Neutrophil (primary cell): ENCODE data around the gene INHBA.
A peak's percentile ranks its signal among the peaks of the same experiment; 100 is the strongest.

Experiments
- H3K27ac ChIP-seq: fragments of 200-600 bp; sonication (generic); 2 replicates; pipeline ENCODE4 v1.5.1; 2016; ENCODE audit warnings: mild to moderate bottlenecking, moderate library complexity
- H3K27me3 ChIP-seq: fragments of 200-600 bp; sonication (generic); 2 replicates; pipeline ENCODE4 v1.6.0; 2016; ENCODE audit warnings: mild to moderate bottlenecking
- H3K36me3 ChIP-seq: fragments of 200-600 bp; sonication (generic); 2 replicates; pipeline ENCODE4 v1.5.1; 2017
- H3K4me1 ChIP-seq, 2 experiments: fragments of 200-600 bp in 1 of 2; sonication (generic) in 1 of 2; 1 replicate in 1 of 2; 2 replicates in 1 of 2; pipeline versions ENCODE4 v1.5.1 to v1.6.1; 2013 to 2016; ENCODE audit warnings: low read depth in 1 of 2, low read length in 1 of 2, mild to moderate bottlenecking in 1 of 2, moderate library complexity in 1 of 2; ENCODE audit not compliant: control insufficient read depth in 1 of 2, insufficient read depth in 1 of 2
- H3K4me3 ChIP-seq, 2 experiments: fragments of 200-600 bp in 1 of 2; sonication (generic) in 1 of 2; 1 replicate in 1 of 2; 2 replicates in 1 of 2; pipeline ENCODE4 v1.5.1; 2013 to 2016; ENCODE audit warnings: low read depth in 1 of 2, low read length in 1 of 2, mild to moderate bottlenecking in 1 of 2, moderate library complexity in 1 of 2
- H3K9me3 ChIP-seq: fragments of 200-600 bp; sonication (generic); 2 replicates; pipeline ENCODE4 v1.5.1; 2016
- TF ChIP-seq, protein P1 (sequence below): fragments of 200-600 bp; sonication (generic); IDR thresholded peaks from 2 replicates; pipeline ENCODE4 v1.5.1; 2016; ENCODE audit warnings: antibody characterized with exemption

INHBA gene

DNA sequence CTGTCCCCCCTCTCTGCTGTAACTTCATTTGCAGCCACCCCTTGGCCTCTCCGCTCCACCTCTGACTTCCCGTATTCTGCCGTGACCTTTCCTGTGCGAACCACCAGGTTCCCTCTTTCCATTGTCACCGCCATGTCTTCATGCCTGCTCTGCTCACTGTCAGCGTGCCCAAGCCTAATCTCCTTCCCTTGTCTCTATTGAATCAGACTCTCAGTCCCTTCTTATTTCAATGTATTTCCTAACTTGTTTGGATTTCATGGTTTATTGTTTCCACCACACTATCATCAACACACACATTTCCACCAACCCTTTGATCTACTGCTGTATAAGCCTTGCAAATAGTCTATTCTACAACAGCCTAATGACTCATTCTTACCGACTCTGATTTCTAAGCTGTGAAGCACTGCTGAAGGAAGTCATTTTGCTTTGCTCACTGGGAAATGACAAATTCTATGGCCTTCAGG lies 30.0 kb upstream of the INHBA start:
- TF ChIP-seq, protein P1, sequence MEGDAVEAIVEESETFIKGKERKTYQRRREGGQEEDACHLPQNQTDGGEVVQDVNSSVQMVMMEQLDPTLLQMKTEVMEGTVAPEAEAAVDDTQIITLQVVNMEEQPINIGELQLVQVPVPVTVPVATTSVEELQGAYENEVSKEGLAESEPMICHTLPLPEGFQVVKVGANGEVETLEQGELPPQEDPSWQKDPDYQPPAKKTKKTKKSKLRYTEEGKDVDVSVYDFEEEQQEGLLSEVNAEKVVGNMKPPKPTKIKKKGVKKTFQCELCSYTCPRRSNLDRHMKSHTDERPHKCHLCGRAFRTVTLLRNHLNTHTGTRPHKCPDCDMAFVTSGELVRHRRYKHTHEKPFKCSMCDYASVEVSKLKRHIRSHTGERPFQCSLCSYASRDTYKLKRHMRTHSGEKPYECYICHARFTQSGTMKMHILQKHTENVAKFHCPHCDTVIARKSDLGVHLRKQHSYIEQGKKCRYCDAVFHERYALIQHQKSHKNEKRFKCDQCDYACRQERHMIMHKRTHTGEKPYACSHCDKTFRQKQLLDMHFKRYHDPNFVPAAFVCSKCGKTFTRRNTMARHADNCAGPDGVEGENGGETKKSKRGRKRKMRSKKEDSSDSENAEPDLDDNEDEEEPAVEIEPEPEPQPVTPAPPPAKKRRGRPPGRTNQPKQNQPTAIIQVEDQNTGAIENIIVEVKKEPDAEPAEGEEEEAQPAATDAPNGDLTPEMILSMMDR, result no peak
- Histone ChIP-seq H3K27ac (peak overlapping the region; percentile 50), H3K36me3 (no peaks in the 10 kb centered on the region), H3K9me3 (no peaks in the 10 kb centered on the region), H3K27me3 (no peaks in the 10 kb centered on the region), H3K4me3 (peak overlapping the region in 1 of 2 experiments; percentile 20), H3K4me1 (peaks cover 43 to 46% of the 10 kb centered on the region in 2 experiments)

DNA sequence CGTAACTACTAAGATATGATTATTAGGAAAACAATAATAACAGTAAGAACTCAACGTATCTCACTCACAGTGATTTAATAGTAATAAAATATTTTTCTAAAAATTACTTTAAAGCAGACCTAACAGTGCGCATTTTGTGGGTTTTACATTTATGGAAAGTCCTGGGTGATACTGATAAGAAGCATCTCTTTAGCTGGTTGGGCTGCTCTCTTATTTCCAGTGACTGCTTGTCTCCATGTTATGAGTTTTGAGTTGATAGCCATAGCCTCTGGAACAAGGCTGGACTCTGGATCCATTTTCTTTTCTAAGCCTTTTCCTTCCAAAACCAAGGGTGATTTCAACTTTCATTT lies 29.5 kb upstream of the INHBA start:
- H3K4me1 ChIP-seq, result peaks cover 43% of the 10 kb centered on the region in 2 experiments
- no peaks in the 10 kb centered on the region for H3K27me3 ChIP-seq
- H3K9me3 ChIP-seq, result no peaks in the 10 kb centered on the region
- TF ChIP-seq, protein P1, result no peak
- H3K36me3 ChIP-seq, result no peaks in the 10 kb centered on the region
- H3K4me3 ChIP-seq, result peak overlapping the region in 1 of 2 experiments; percentile 20
- peak overlapping the region; percentile 50 for H3K27ac ChIP-seq

DNA sequence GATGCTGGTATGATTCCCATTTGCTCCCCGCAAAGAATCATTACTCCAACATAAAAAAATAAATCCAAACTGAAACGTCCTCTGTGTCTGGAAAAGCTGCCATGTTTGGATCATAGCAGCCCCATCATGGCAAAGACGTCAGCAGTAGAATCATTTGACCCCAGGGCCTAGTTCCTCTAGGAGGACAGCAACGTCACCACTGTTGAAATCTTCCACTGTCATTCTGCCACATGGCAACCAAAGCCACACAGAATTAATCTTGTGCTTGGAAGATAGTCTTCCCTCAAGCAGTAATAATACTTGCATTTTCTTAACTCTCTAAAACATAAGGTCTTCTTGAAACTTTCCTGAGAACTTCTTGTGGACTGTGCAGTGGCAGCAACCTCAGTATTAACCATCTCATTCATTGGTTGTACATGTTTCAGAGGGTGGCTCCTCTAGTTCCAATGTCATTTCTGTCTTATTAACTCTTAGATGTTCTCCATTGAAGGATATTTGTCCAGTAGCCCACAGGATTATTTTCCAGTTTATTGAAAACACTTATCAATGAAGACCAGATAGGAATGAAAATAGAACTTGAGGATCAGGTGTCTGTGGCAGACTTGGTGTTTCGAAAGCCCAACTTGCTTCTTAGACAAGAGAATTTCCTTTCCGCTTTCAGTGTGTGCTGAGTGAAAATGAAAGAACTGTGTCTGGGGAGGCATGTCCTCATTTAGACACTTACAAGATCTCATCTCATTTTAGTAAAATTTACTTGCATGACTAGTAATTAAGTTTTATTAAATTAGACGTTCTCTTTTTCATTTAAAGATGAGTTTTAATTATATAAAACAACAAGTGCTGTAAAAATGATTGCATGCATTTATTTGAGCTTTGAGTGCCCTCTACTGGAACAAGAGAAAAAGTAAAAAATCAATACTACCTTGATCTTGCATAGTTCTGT lies 28.9 kb upstream of the INHBA start:
- H3K36me3 ChIP-seq, result no peaks in the 10 kb centered on the region
- no peaks in the 10 kb centered on the region for H3K9me3 ChIP-seq
- H3K4me3 ChIP-seq, result peak overlapping the region in 1 of 2 experiments; percentile 20
- TF ChIP-seq, protein P1, result no peak
- H3K27me3 ChIP-seq, result no peaks in the 10 kb centered on the region
- H3K27ac ChIP-seq, result peak overlapping the region; percentile 50
- H3K4me1 ChIP-seq, result peaks cover 36 to 37% of the 10 kb centered on the region in 2 experiments

DNA sequence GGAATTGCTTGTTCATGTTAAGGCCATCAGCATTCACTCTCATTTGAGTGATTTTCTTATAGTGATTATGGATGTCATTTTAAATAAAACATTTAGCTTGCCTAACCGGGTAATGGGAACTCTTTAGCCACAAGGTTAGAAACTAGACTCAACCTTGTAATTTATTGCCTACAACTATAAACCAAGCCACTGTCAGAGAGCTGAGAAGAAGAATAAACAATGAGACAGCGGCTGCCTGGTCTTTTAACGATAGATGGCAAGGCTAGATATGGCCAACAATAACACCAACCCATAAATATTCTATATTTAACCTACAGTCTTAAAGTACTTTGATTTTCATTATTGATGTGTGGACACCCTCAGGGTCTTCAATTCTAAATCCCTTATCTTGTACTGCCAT lies 27.8 kb upstream of the INHBA start:
- no peak overlapping the region for H3K4me3 ChIP-seq
- TF ChIP-seq, protein P1, result no peak
- H3K36me3 ChIP-seq, result no peaks in the 10 kb centered on the region
- no peaks in the 10 kb centered on the region for H3K9me3 ChIP-seq
- H3K27ac ChIP-seq, result no peak overlapping the region
- peaks cover 25 to 26% of the 10 kb centered on the region in 2 experiments for H3K4me1 ChIP-seq
- no peaks in the 10 kb centered on the region for H3K27me3 ChIP-seq

DNA sequence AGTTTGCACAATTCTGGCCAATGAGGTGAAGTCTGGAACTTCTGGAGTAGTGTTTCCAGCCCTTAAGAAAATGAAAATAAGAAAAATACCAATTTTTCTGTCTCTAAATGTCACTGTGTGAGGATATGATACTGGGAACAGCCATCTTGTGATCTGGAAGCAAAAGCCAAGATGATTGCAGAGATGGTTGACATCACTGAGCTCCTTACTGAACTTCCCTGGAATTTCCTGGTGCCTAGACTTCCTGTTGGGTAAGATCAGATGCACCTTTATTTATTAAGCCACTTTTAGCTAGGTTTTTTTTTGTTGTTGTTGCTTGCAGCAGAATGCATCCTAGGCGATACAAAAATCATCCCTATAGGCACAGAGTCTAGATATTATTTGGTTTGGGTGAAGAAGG lies 27.3 kb upstream of the INHBA start:
- no peak overlapping the region for H3K27ac ChIP-seq
- TF ChIP-seq, protein P1, result no peak
- H3K4me3 ChIP-seq, result no peak overlapping the region
- H3K9me3 ChIP-seq, result no peaks in the 10 kb centered on the region
- no peaks in the 10 kb centered on the region for H3K36me3 ChIP-seq
- H3K27me3 ChIP-seq, result no peaks in the 10 kb centered on the region
- peaks cover 20 to 21% of the 10 kb centered on the region in 2 experiments for H3K4me1 ChIP-seq
